LHCN-M2 (cell line): ENCODE results near the gene IL31RA. TPM values are rescaled to one million over a fixed set of nuclear protein-coding genes. Genes with fewer than 3 reads are reported as not detected.

ENCODE experiments used
- total RNA-seq: library from RNA; depleted of rRNA; stranded (reverse); fragments of >200 nt; gene quantifications from 2 replicates; pipeline ENCODE4 v1.2.3, GENCODE V29; 2014; rRNA removed

Gene IL31RA
- total RNA-seq, 1 experiment from 2014 or later: 1.4 TPM

Other genes starting within 250 kb of the IL31RA start
- 13.5 and 20.9 TPM in 2 replicates for gene SLC38A9, start 139.0 kb upstream of the IL31RA start, total RNA-seq
- not detected in 2 replicates for gene DDX4, start 113.3 kb upstream of the IL31RA start, total RNA-seq
- 137 and 139 TPM in 2 replicates for gene IL6ST, start 143.6 kb downstream of the IL31RA start, total RNA-seq